GM23338 (cell line): ENCODE data around the gene MCUB. TPM values are rescaled to one million over a fixed set of nuclear protein-coding genes. Genes with fewer than 3 reads are reported as not detected.

Experiments
- ATAC-seq: fragments of 200-7000 bp; cut with Tn5 transposase; 3 replicates; pipeline ENCODE4 v1.9.1; 2020
- DNase-seq: peaks from one replicate; pipeline ENCODE4 v3.0.0-alpha.2; 2015; ENCODE audit warnings: low spot score
- H2AFZ ChIP-seq: fragments of 200-600 bp; sonication (generic); 2 replicates; pipeline ENCODE4 v1.8.0; 2016; ENCODE audit warnings: antibody characterized with exemption, mild to moderate bottlenecking, moderate library complexity
- H3F3A ChIP-seq: fragments of 200-600 bp; sonication (generic); replicated peaks from 2 replicates; pipeline ENCODE4 v1.8.0; 2017; ENCODE audit warnings: antibody characterized with exemption, mixed run types, low read depth
- H3K27ac ChIP-seq: fragments of 200-600 bp; sonication (generic); 2 replicates; pipeline ENCODE4 v1.6.1; 2016; ENCODE audit warnings: low read depth
- H3K27me3 ChIP-seq: fragments of 200-600 bp; sonication (generic); 2 replicates; pipeline ENCODE4 v1.8.0; 2016; ENCODE audit warnings: mild to moderate bottlenecking, mixed run types, moderate library complexity; ENCODE audit not compliant: insufficient read depth
- H3K36me3 ChIP-seq: fragments of 200-600 bp; sonication (generic); 2 replicates; pipeline ENCODE4 v1.8.0; 2016; ENCODE audit warnings: mild to moderate bottlenecking; ENCODE audit not compliant: insufficient read depth
- H3K4me1 ChIP-seq: fragments of 200-600 bp; sonication (generic); 2 replicates; pipeline ENCODE4 v1.8.0; 2016; ENCODE audit warnings: mild to moderate bottlenecking, moderate library complexity; ENCODE audit not compliant: insufficient read depth
- H3K4me2 ChIP-seq: fragments of 200-600 bp; sonication (generic); 2 replicates; pipeline ENCODE4 v1.7.1; 2017; ENCODE audit warnings: mixed run types
- H3K4me3 ChIP-seq: fragments of 200-600 bp; sonication (generic); 2 replicates; pipeline ENCODE4 v1.6.1; 2016; ENCODE audit warnings: mixed run types
- H3K79me2 ChIP-seq: fragments of 200-600 bp; sonication (generic); replicated peaks from 2 replicates; pipeline ENCODE4 v1.8.0; 2017; ENCODE audit warnings: mild to moderate bottlenecking; ENCODE audit not compliant: insufficient read depth
- H3K9me2 ChIP-seq: fragments of 200-600 bp; sonication (generic); 2 replicates; pipeline ENCODE4 v1.8.0; 2017; ENCODE audit not compliant: insufficient read depth
- H4K20me1 ChIP-seq: fragments of 200-600 bp; sonication (generic); replicated peaks from 2 replicates; pipeline ENCODE4 v1.8.0; 2017; ENCODE audit warnings: mild to moderate bottlenecking; ENCODE audit not compliant: insufficient read depth
- H3K27ac Mint-ChIP-seq: 2 replicates; pipeline ENCODE4 v1.8.0; 2020; ENCODE audit warnings: inconsistent platforms, mild to moderate bottlenecking, moderate library complexity, mixed read lengths
- H3K27me3 Mint-ChIP-seq: 3 replicates; pipeline ENCODE4 v1.8.0; 2022; ENCODE audit warnings: low read depth, mild to moderate bottlenecking, moderate library complexity, mixed read lengths, inconsistent platforms; ENCODE audit not compliant: insufficient read depth, poor library complexity
- H3K36me3 Mint-ChIP-seq: 3 replicates; pipeline ENCODE4 v1.8.0; 2021; ENCODE audit warnings: low read depth, mild to moderate bottlenecking, inconsistent platforms, moderate library complexity, mixed read lengths
- H3K4me1 Mint-ChIP-seq: 3 replicates; pipeline ENCODE4 v1.8.0; 2020; ENCODE audit warnings: mild to moderate bottlenecking, inconsistent platforms, mixed read lengths
- H3K4me3 Mint-ChIP-seq: 3 replicates; pipeline ENCODE4 v1.8.0; 2021; ENCODE audit warnings: moderate library complexity, mild to moderate bottlenecking, inconsistent platforms, mixed read lengths
- H3K9me3 Mint-ChIP-seq: 3 replicates; pipeline ENCODE4 v1.8.0; 2020; ENCODE audit warnings: moderate library complexity, mild to moderate bottlenecking, inconsistent platforms, mixed read lengths
- CREB1 ChIP-seq: fragments of 250-450 bp; sonication (Bioruptor Pico); IDR thresholded peaks from 2 replicates; pipeline ENCODE4 v1.5.0; 2020; ENCODE audit warnings: low read depth, mild to moderate bottlenecking, moderate library complexity
- CTCF ChIP-seq, 2 experiments: fragments of 200-600 bp in 1 of 2; sonication (generic) in 1 of 2; conservative IDR thresholded peaks; 2 replicates each; pipeline versions ENCODE4 v1.5.1 to v1.6.1; 2016 to 2017; ENCODE audit warnings: antibody characterized with exemption in 2 of 2, low read depth in 2 of 2, mild to moderate bottlenecking in 2 of 2, moderate library complexity in 1 of 2
- ETS1 ChIP-seq: IDR thresholded peaks from 2 replicates; pipeline ENCODE4 v1.6.1; 2016; ENCODE audit warnings: antibody characterized with exemption
- EZH2 ChIP-seq: fragments of 200-600 bp; sonication (generic); IDR thresholded peaks from one replicate; pipeline ENCODE4 v1.8.0; 2017; ENCODE audit warnings: antibody characterized with exemption, mild to moderate bottlenecking, low read depth; ENCODE audit not compliant: unreplicated experiment
- EZH2phosphoT487 ChIP-seq: fragments of 200-600 bp; sonication (generic); IDR thresholded peaks from one replicate; pipeline ENCODE4 v1.8.1; 2018; ENCODE audit warnings: antibody characterized with exemption; ENCODE audit not compliant: unreplicated experiment
- JUNB ChIP-seq: IDR thresholded peaks from one replicate; pipeline ENCODE4 v1.6.1; 2016; ENCODE audit warnings: antibody characterized with exemption; ENCODE audit not compliant: unreplicated experiment
- NANOG ChIP-seq: IDR thresholded peaks from 2 replicates; pipeline ENCODE4 v1.6.1; 2016; ENCODE audit warnings: antibody characterized with exemption, borderline replicate concordance
- POLR2AphosphoS5 ChIP-seq: IDR thresholded peaks from 2 replicates; pipeline ENCODE4 v1.6.1; 2016; ENCODE audit warnings: antibody characterized with exemption, low read depth
- REST ChIP-seq: IDR thresholded peaks from one replicate; pipeline ENCODE4 v1.6.1; 2018; ENCODE audit warnings: antibody characterized with exemption; ENCODE audit not compliant: unreplicated experiment
- STAT1 ChIP-seq: IDR thresholded peaks from one replicate; pipeline ENCODE4 v1.6.1; 2016; ENCODE audit warnings: antibody characterized with exemption; ENCODE audit not compliant: unreplicated experiment
- ZNF114 ChIP-seq: fragments of 250-450 bp; sonication (Bioruptor Pico); IDR thresholded peaks from 2 replicates; pipeline ENCODE4 v1.5.0; 2020; ENCODE audit warnings: mild to moderate bottlenecking, moderate library complexity
- ZNF331 ChIP-seq: fragments of 250-450 bp; sonication (Bioruptor Pico); IDR thresholded peaks from 2 replicates; pipeline ENCODE4 v1.5.0; 2020; ENCODE audit warnings: low read depth, mild to moderate bottlenecking, moderate library complexity
- ZNF462 ChIP-seq: fragments of 250-450 bp; sonication (Bioruptor Pico); IDR thresholded peaks from 2 replicates; pipeline ENCODE4 v1.5.0; 2020; ENCODE audit warnings: mild to moderate bottlenecking, moderate library complexity
- polyA plus RNA-seq: library from polyadenylated mRNA; unstranded; fragments of >200 nt; fragmentation: Nextera tagmentation; extraction: Ambion mirVana; gene quantifications from 2 replicates; pipeline ENCODE4 v1.2.1, GENCODE V29; 2016
- total RNA-seq: library from RNA; depleted of rRNA; stranded (reverse); fragments of >200 nt; shearing (Covaris generic); gene quantifications from 2 replicates; pipeline ENCODE4 v1.2.3, GENCODE V29; 2014

Gene MCUB
- total and polyA plus RNA-seq, 2 experiments from 2014 or later, result 21.7 to 97.9 TPM

GRCh38 chr4:109532182-109532581 lies 27.9 kb upstream of the MCUB start:
- Histone ChIP-seq H3K4me1 (no peaks in the 10 kb centered on the region), H3K27me3 (no peaks in the 10 kb centered on the region), H3K79me2 (no peaks in the 10 kb centered on the region), H3K4me2 (no peak overlapping the region), H2AFZ (no peak overlapping the region), H3K27ac (no peak overlapping the region), H3K4me3 (no peak overlapping the region), H3F3A (no peaks in the 10 kb centered on the region), H3K36me3 (peaks cover 35% of the 10 kb centered on the region), H4K20me1 (no peaks in the 10 kb centered on the region), H3K9me2 (no peaks in the 10 kb centered on the region)
- ATAC-seq (no peak), DNase-seq (no peak)
- Mint-ChIP-seq H3K4me1 (no peaks in the 10 kb centered on the region), H3K4me3 (no peak overlapping the region), H3K27ac (no peak overlapping the region), H3K9me3 (no peaks in the 10 kb centered on the region), H3K36me3 (peaks cover 71% of the 10 kb centered on the region), H3K27me3 (peaks cover 3% of the 10 kb centered on the region)
- TF ChIP-seq STAT1, result no peak
- TF ChIP-seq NANOG, result no peak
- TF ChIP-seq EZH2, result no peak
- TF ChIP-seq CREB1 (CRISPR knock-in tag), result no peak
- TF ChIP-seq ZNF114 (CRISPR knock-in tag), result no peak
- TF ChIP-seq REST, result no peak
- TF ChIP-seq ZNF331, result no peak
- TF ChIP-seq POLR2AphosphoS5, result no peak
- no peak for TF ChIP-seq ETS1
- TF ChIP-seq EZH2phosphoT487, result no peak
- no peak for TF ChIP-seq CTCF (conservative IDR thresholded peaks at IDR 0.05; ENCODE audit: low read depth in 2 of 2)
- no peak for TF ChIP-seq JUNB
- TF ChIP-seq ZNF462, result no peak
